RWPE2 (cell line): ENCODE results near the gene RABGAP1.

Experiments
- ATAC-seq: fragments of 200-7000 bp; cut with Tn5 transposase; 3 replicates; pipeline ENCODE4 v1.9.1; 2021; ENCODE audit warnings: low read depth
- DNase-seq: peaks from one replicate; pipeline ENCODE4 v3.0.0-alpha.2; 2020; ENCODE audit warnings: low spot score
- H3K27ac ChIP-seq: fragments of 450-650 bp; 2 replicates; pipeline ENCODE4 v1.5.1; 2017; ENCODE audit warnings: mild to moderate bottlenecking; ENCODE audit not compliant: poor library complexity, severe bottlenecking
- H3K27me3 ChIP-seq: fragments of 250-450 bp; sonication (Bioruptor Pico); 2 replicates; pipeline ENCODE4 v1.5.1; 2021; ENCODE audit warnings: mild to moderate bottlenecking, moderate library complexity; ENCODE audit not compliant: insufficient read depth, poor library complexity, severe bottlenecking
- H3K36me3 ChIP-seq: fragments of 250-450 bp; sonication (Bioruptor Pico); 2 replicates; pipeline ENCODE4 v1.5.1; 2020; ENCODE audit warnings: low read depth, mild to moderate bottlenecking, moderate library complexity
- H3K4me1 ChIP-seq: fragments of 250-450 bp; sonication (Bioruptor Pico); 2 replicates; pipeline ENCODE4 v1.5.1; 2021; ENCODE audit warnings: mild to moderate bottlenecking, moderate library complexity; ENCODE audit not compliant: insufficient read depth, poor library complexity, severe bottlenecking
- H3K4me3 ChIP-seq: fragments of 250-450 bp; sonication (Bioruptor Pico); 2 replicates; pipeline ENCODE4 v1.5.1; 2021; ENCODE audit warnings: mild to moderate bottlenecking, moderate library complexity; ENCODE audit not compliant: severe bottlenecking
- H3K9me3 ChIP-seq: fragments of 250-450 bp; sonication (Bioruptor Pico); 2 replicates; pipeline ENCODE4 v1.5.1; 2021; ENCODE audit warnings: mild to moderate bottlenecking, moderate library complexity; ENCODE audit not compliant: severe bottlenecking
- CTCF ChIP-seq: fragments of 450-650 bp; IDR thresholded peaks from one replicate; pipeline ENCODE4 v1.5.1; 2017; ENCODE audit warnings: mild to moderate bottlenecking, moderate library complexity; ENCODE audit not compliant: poor library complexity, severe bottlenecking

The RABGAP1 gene

GRCh38 chr9:123090956-123091355 is 150.1 kb downstream of the RABGAP1 start:
- Histone ChIP-seq H3K4me1 (no peaks in the 10 kb centered on the region), H3K4me3 (no peak overlapping the region), H3K27ac (no peak overlapping the region), H3K9me3 (no peaks in the 10 kb centered on the region), H3K27me3 (no peaks in the 10 kb centered on the region), H3K36me3 (peaks cover 69% of the 10 kb centered on the region)
- ATAC-seq = no peak
- DNase-seq = no peak
- TF ChIP-seq CTCF = no peak

GRCh38 chr9:123091459-123091858 is 150.6 kb downstream of the RABGAP1 start:
- Histone ChIP-seq H3K4me3 (no peak overlapping the region), H3K27me3 (no peaks in the 10 kb centered on the region), H3K36me3 (peaks cover 74% of the 10 kb centered on the region), H3K4me1 (no peaks in the 10 kb centered on the region), H3K9me3 (no peaks in the 10 kb centered on the region), H3K27ac (no peak overlapping the region)
- no peak for DNase-seq
- peak; percentile 19 for TF ChIP-seq CTCF
- no peak for ATAC-seq

DNA sequence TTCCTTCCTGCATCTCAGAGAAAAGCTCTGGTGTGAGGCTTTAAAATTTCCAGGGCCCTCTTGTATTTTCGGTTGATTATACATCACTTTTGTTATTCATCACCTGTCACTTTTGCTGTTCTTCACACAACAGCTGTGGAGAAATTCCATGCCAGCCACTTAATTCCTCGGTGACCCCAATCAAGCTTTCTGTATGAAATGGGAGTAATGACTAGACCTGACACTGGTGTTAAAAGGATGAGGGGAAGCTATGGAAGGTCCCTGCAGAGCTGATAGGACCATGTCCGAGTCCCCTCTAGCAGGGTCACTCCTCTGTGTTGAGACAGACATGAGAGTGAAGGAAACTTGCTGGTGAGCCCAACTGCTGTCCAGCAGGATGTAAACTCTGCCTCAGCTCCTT is 152.3 kb downstream of the RABGAP1 start:
- no peak overlapping the region for H3K4me3 ChIP-seq
- no peaks in the 10 kb centered on the region for H3K27me3 ChIP-seq
- no peak for DNase-seq
- peaks cover 75% of the 10 kb centered on the region for H3K36me3 ChIP-seq
- H3K27ac ChIP-seq = no peak overlapping the region
- no peak for TF ChIP-seq CTCF
- no peaks in the 10 kb centered on the region for H3K9me3 ChIP-seq
- ATAC-seq = no peak
- no peaks in the 10 kb centered on the region for H3K4me1 ChIP-seq

DNA sequence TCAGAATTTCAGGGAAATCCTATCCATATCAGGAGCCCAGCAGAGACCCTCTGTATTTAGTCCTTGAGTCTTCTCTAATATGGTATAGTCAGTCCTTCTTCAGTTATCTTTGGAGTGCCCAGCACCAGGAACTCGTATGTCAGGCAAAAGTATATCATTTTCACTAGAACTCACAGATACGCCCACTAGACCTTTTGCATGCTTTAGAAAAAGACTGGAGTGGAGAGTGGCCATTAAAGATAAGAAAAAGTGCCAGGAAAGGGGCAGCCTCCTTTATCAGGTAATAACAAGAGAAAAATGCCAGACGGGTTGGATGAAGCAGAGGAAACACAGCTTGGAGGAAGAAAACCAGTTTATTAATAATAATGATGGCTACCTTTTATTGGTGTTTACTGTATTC is 156.2 kb downstream of the RABGAP1 start:
- DNase-seq (no peak), ATAC-seq (no peak)
- Histone ChIP-seq H3K27ac (no peak overlapping the region), H3K4me3 (no peak overlapping the region), H3K4me1 (no peaks in the 10 kb centered on the region), H3K36me3 (peaks cover 83% of the 10 kb centered on the region), H3K9me3 (no peaks in the 10 kb centered on the region), H3K27me3 (no peaks in the 10 kb centered on the region)
- no peak for TF ChIP-seq CTCF

- Histone ChIP-seq H3K27ac (no peak overlapping the region), H3K4me3 (no peak overlapping the region), H3K27me3 (no peaks in the 10 kb centered on the region), H3K4me1 (no peaks in the 10 kb centered on the region), H3K36me3 (peaks cover 83% of the 10 kb centered on the region), H3K9me3 (no peaks in the 10 kb centered on the region)
- no peak for TF ChIP-seq CTCF
- no peak for ATAC-seq
- no peak for DNase-seq
These were observed 156.7 kb downstream of the RABGAP1 start for GRCh38 chr9:123097430-123098095.
